HL-60/S4 (cell line): ENCODE results near the gene RPL36.

Experiments used
- in situ Hi-C: fragments of 300-500 bp; cut with MboI; formaldehyde crosslinking; loops from 2 replicates; pipeline ENCODE4 v1.14.3; 2022; ENCODE audit warnings: low sequenced_read_pairs

The RPL36 gene

GRCh38 chr19:5690125-5690954 lies at the start of gene RPL36:
Gene RPL36, plus strand, starts transcription at chr19:5690295. Its CDS starts 213 bp downstream, at chr19:5690508.
- in situ Hi-C loops: no loop called here

- in situ Hi-C loops: no loop called here
Measured at GRCh38 chr19:5641171-5641570, 48.9 kb upstream of the RPL36 start.

- in situ Hi-C loops: no loop called here
Measured at GRCh38 chr19:5642204-5642603, 47.9 kb upstream of the RPL36 start.

GRCh38 chr19:5643060-5643459 lies 47.0 kb upstream of the RPL36 start:
- in situ Hi-C loops: no loop called here

GRCh38 chr19:5644037-5644436 lies 46.1 kb upstream of the RPL36 start:
- in situ Hi-C loops: no loop called here

- in situ Hi-C loops: no loop called here
Measured at GRCh38 chr19:5645409-5645808, 44.7 kb upstream of the RPL36 start.

GRCh38 chr19:5646703-5647102 lies 43.4 kb upstream of the RPL36 start:
- in situ Hi-C loops: no loop called here

- in situ Hi-C loops: no loop called here
Measured at GRCh38 chr19:5648464-5648863, 41.6 kb upstream of the RPL36 start.

- in situ Hi-C loops: no loop called here
Measured at GRCh38 chr19:5651361-5651760, 38.7 kb upstream of the RPL36 start.

- in situ Hi-C loops: no loop called here
Measured at GRCh38 chr19:5652261-5652660, 37.8 kb upstream of the RPL36 start.

- in situ Hi-C loops: no loop called here
Measured at GRCh38 chr19:5654931-5655330, 35.2 kb upstream of the RPL36 start.

GRCh38 chr19:5655412-5655811 lies 34.7 kb upstream of the RPL36 start:
- in situ Hi-C loops: no loop called here

- in situ Hi-C loops: no loop called here
Measured at GRCh38 chr19:5661483-5661882, 28.6 kb upstream of the RPL36 start.

- in situ Hi-C loops: no loop called here
Measured at GRCh38 chr19:5663904-5664303, 26.2 kb upstream of the RPL36 start.

- in situ Hi-C loops: no loop called here
Measured at GRCh38 chr19:5664515-5664914, 25.6 kb upstream of the RPL36 start.

GRCh38 chr19:5665781-5666513 lies 24.1 kb upstream of the RPL36 start:
- in situ Hi-C loops: no loop called here

- in situ Hi-C loops: no loop called here
Measured at GRCh38 chr19:5666921-5667610, 23.0 kb upstream of the RPL36 start.

- in situ Hi-C loops: no loop called here
Measured at GRCh38 chr19:5667751-5668271, 22.3 kb upstream of the RPL36 start.

- in situ Hi-C loops: no loop called here
Measured at GRCh38 chr19:5669212-5669611, 20.9 kb upstream of the RPL36 start.

GRCh38 chr19:5671600-5671999 lies 18.5 kb upstream of the RPL36 start:
- in situ Hi-C loops: no loop called here

GRCh38 chr19:5672708-5673459 lies 17.2 kb upstream of the RPL36 start:
- in situ Hi-C loops: no loop called here
